GM18517 (cell line): Measurements from ENCODE around the gene TMEM17.

ENCODE experiments used
- ATAC-seq: cut with Tn5 transposase; IDR thresholded peaks from one replicate; pipeline ENCODE4 v1.9.1; 2021; ENCODE audit warnings: mild to moderate bottlenecking, moderate library complexity; ENCODE audit not compliant: unreplicated experiment

The TMEM17 gene

DNA sequence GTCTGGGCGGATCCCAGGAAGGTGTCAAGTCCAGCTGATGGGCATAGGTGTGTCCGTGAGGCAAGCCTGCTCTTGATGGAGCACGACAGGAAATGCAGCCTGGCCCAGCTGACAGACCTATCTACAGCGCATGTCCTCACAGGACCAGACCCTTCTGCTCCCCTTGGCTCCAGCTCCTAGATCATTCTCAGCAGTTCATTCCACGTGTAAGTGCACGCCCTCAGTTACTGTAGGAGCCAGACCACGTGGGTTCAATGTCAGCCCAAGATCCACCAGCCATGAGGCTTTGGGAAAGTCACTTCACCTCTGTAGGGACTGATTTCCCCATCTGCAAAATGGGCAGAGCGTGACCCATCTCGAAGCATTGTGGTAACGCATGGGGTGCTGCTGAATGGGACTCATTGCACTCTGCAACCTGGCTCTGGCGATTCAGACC is 47.8 kb downstream of the TMEM17 start:
- no peak for ATAC-seq

DNA sequence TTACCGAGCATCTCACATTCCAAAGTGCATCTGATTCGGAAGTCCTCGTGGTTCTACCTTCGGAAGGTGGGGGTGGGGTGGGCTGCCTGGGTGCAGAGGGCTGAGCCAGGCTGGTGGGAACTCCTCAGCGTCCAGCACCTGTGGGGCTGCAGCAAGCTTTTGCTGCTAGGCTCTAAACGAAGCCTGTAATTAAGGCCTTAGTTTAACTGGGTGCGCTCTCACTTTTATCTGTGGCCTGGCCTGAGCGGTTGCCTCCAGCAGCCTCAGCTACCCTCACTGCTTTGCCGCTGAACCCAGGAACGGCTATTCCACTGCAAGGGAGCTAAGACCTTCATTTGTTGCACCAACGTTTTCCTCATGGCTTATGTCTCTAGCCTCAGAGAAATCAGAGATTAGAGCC is 48.4 kb downstream of the TMEM17 start:
- ATAC-seq: no peak

DNA sequence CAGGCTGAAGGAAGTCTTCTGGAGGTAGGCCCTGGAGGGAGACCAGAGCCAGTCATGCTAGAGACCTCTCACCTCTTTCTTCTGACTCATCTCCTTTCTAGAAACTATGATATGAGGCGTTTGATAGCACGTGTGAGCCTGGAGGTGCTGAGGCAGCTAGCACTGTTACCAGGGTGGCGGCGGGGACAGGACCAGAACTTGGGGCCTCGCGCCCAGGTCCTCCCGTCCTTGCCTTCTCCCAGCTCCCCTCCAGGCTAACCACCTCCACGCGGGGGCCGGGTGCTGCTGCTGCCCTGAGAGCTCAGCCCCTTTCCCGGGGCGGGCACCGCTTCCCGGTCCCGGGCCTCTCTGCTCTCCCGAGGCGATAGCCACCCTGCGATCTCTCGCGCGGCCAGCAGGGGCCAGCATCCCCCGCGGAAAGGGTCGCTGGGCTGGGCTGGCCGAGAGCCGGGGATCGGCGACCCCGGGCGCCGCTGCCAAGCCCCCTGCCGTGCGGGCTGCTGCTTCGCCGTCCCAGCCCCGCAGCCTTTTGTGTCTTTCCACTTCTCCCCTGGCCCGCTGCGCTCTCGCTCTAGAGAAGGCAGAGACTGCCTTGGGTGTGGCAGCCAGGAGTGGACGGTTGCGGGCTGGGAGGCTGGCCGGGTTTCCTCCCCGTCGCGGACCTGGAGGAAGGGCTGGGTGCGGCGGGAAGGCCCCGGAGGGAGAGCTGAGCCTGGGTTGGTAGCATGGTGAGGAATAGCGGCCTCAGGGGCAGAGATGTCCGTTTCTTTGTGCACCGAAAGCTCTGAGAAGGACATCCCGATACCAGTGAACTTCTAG is 49.1 kb downstream of the TMEM17 start:
- ATAC-seq: peak; percentile 86

DNA sequence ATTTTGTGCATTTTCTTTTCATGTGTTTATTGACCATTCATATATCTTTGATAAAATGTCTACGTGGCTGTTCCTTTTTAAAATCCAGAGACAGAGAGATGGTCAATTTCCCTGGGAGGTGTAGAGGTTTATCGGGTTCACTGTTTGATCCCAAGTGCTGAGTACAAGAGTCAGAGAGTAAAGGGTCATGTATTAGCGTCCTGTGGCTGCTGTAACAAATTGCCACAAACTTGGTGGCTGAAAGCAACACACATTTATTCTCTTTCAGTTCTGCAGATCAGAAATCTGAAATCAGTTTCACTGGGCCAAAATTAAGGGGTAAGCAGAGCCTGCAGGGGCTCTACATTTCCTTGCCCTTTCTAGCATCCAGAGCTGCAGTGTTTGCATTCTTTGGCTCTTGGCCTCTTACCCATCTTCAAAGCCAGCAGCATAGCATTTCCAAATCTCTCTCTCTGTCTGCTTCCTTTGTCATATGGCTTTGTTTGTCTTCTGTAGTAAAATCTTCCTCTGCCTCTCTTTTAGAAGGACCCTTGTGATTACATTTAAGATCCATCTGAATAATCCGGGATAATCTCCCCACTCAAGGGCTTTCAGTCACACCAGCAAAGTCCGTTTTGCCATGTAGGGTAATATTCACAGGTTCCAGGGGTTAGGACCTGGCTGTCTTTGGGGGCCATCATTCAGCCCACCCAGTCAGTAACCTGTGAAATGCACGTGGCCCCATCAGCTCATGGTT is 49.9 kb downstream of the TMEM17 start:
- no peak for ATAC-seq

DNA sequence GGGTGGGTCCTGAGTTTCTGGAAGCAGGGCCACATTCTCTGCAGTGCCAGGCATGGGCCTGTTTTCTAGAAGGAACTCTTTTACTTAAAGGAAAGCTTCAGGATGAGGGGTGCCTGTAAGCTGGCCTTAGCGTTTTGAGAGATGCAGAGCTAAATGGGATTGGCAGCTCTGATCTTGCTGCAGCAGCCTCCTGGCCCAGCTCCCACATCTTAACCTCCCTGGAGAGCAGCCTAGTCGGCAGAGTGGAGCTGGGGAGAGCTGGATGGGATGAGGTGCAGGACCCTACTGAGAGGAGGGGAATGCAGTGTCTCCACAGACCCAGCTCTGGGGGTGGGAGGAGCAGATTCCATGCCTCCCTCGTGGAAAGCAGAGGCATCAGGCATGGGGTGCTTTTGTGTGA is 52.0 kb downstream of the TMEM17 start:
- ATAC-seq: no peak

DNA sequence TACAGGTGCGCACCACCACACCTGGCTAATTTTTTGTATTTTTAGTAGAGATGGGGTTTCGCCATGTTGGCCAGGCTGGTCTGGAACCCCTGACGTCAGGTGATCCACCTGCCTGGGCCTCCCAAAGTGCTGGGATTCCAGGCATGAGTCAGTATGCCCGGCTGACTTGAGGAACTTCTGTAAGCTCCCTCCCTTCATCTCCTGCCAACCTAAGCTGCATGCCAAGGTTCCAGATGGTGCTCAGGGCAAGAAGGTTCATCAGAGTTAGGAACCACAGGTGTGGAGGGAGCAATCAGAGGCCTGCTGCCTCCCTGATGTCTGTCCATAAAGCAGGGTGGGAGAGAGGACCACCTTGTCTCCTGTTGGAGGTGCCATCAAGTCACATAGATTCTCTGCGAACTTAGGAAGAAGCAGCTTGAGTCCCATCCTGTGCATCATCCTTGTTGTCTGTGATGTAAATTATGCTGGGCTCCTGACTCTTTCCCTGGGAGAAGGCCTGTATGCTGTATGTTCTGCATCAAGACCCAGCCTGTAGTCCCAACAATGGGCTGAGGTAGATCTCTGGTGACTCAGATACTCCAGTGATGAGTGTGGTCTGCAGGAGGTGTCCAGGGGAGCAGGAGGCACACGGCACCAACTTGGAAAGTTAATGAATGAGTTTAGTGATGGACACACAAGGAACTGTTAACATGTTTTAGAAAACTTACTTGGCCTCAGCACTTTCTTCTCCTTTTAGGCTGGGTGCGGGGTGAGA is 53.1 kb downstream of the TMEM17 start:
- ATAC-seq: no peak

DNA sequence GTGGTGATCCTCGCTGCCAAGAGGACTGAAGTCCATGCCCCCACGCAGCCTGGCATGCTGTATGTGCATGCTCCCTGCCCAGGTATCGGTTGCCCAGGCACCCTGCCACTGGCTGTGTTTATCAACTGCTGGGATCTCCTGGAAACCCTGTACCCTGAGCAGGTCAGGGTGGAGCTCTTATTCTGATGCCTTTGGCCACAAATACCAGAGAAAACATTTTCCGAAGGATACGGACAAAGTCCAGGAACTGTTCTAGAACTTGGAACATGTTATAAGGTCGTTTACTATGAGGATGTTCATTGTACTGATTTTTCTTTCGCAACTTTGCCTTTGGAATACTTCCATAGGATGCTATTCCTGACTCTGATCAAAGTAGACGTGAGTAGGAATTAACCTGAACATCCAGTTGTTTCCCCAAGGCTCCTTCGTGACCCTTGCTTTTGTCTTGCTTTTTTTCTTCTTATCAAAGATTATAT is 55.2 kb downstream of the TMEM17 start:
- ATAC-seq: no peak
